ENCODE data around the gene PLXNC1. TPM values are rescaled to one million over a fixed set of nuclear protein-coding genes. Genes with fewer than 3 reads are reported as not detected.

The PLXNC1 gene
- total and polyA plus RNA-seq, 9 donors: 8.2 to 33.7 (median 17.5) TPM

GRCh38 chr12:94273272-94273671 lies 124.9 kb downstream of the PLXNC1 start:
- Histone ChIP-seq H3K4me3 (no peak overlapping the region), H3K27ac (no peak overlapping the region), H3K4me1 (ENCODE audit: insufficient read depth) (peaks cover 7% of the 10 kb centered on the region), H3K36me3 (no peaks in the 10 kb centered on the region), H3K27me3 (no peaks in the 10 kb centered on the region), H3K9me3 (no peaks in the 10 kb centered on the region)
- no peak for TF ChIP-seq CTCF (IDR thresholded peaks at IDR 0.05)
- TF ChIP-seq POLR2A (IDR thresholded peaks at IDR 0.05): no peak
- no peak for TF ChIP-seq EP300 (IDR thresholded peaks at IDR 0.05)
- intact Hi-C loops (cut with DNase I): no loop called here
- no peak for DNase-seq
- WGBS, 3 donors: 94 to 97% (median 95%) methylated on average over 3 of the region's 3 CpGs

GRCh38 chr12:94276725-94277124 lies 128.3 kb downstream of the PLXNC1 start:
- Histone ChIP-seq H3K36me3 (no peaks in the 10 kb centered on the region), H3K27ac (no peak overlapping the region), H3K4me1 (ENCODE audit: insufficient read depth) (peaks cover 7% of the 10 kb centered on the region), H3K27me3 (no peaks in the 10 kb centered on the region), H3K4me3 (no peak overlapping the region), H3K9me3 (no peaks in the 10 kb centered on the region)
- WGBS, 3 donors: 77 to 84% (median 78%) methylated on average over 6 of the region's 6 CpGs
- DNase-seq: no peak
- TF ChIP-seq CTCF (IDR thresholded peaks at IDR 0.05) (no peak), EP300 (IDR thresholded peaks at IDR 0.05) (no peak), POLR2A (IDR thresholded peaks at IDR 0.05) (no peak)
- intact Hi-C loops (cut with DNase I): no loop called here

- intact Hi-C loops (cut with DNase I): no loop called here
- no peaks in the 10 kb centered on the region for H3K27me3 ChIP-seq
- H3K36me3 ChIP-seq: no peaks in the 10 kb centered on the region
- no peak overlapping the region for H3K27ac ChIP-seq
- 38 to 59% (median 56%) methylated on average over 9 of the region's 9 CpGs for WGBS, 3 donors
- peak in 3 of 5 donors; percentile 44 to 71 (median 44) for DNase-seq
- peaks cover 7% of the 10 kb centered on the region for H3K4me1 ChIP-seq (ENCODE audit: insufficient read depth)
- no peak overlapping the region for H3K4me3 ChIP-seq
- H3K9me3 ChIP-seq: no peaks in the 10 kb centered on the region
- TF ChIP-seq EP300 (IDR thresholded peaks at IDR 0.05) (no peak), POLR2A (IDR thresholded peaks at IDR 0.05) (no peak), CTCF (IDR thresholded peaks at IDR 0.05) (no peak)
Measured at GRCh38 chr12:94277426-94278000, 129.1 kb downstream of the PLXNC1 start.

- H3K36me3 ChIP-seq: no peaks in the 10 kb centered on the region
- no peaks in the 10 kb centered on the region for H3K27me3 ChIP-seq
- TF ChIP-seq POLR2A (IDR thresholded peaks at IDR 0.05) (no peak), CTCF (IDR thresholded peaks at IDR 0.05) (no peak)
- no peak overlapping the region for H3K27ac ChIP-seq
- H3K4me1 ChIP-seq (ENCODE audit: insufficient read depth): peaks cover 7% of the 10 kb centered on the region
- 90 to 94% (median 93%) methylated on average over 7 of the region's 7 CpGs for WGBS, 3 donors
- no peaks in the 10 kb centered on the region for H3K9me3 ChIP-seq
- intact Hi-C loops (cut with DNase I): no loop called here
- no peak overlapping the region for H3K4me3 ChIP-seq
- DNase-seq: no peak
Measured at GRCh38 chr12:94280063-94280462, 131.7 kb downstream of the PLXNC1 start.
